HepG2 (cell line): ENCODE measurements around the gene DLG5. TPM values are rescaled to one million over a fixed set of nuclear protein-coding genes. Genes with fewer than 3 reads are reported as not detected.
A peak's percentile ranks its signal among the peaks of the same experiment; 100 is the strongest.

Source experiments
- CBX1 ChIP-seq: IDR thresholded peaks from one replicate; pipeline ENCODE4 v1.6.1; 2016; ENCODE audit warnings: antibody characterized with exemption, low read depth
- CENPX ChIP-seq: sonication (generic); formaldehyde crosslinking; IDR thresholded peaks from 2 replicates; pipeline ENCODE4 v1.9.0; 2021; ENCODE audit warnings: mild to moderate bottlenecking, missing genetic modification reagents, moderate library complexity
- CREB1 ChIP-seq, 2 experiments: fragments of 450-650 bp in 1 of 2; IDR thresholded peaks; 2 replicates each; pipeline ENCODE4 v1.6.1; 2016 to 2017; ENCODE audit warnings: control low read depth in 1 of 2, mild to moderate bottlenecking in 1 of 2, missing compliant biosample characterization in 1 of 2, missing genetic modification characterization in 1 of 2
- DRAP1 ChIP-seq: IDR thresholded peaks from 2 replicates; pipeline ENCODE4 v1.6.1; 2016; ENCODE audit warnings: missing genetic modification reagents, missing compliant biosample characterization
- ETS1 ChIP-seq: sonication (generic); formaldehyde crosslinking; IDR thresholded peaks from 2 replicates; pipeline ENCODE4 v1.4.0; 2020; ENCODE audit warnings: missing genetic modification reagents
- ETV5 ChIP-seq: IDR thresholded peaks from 2 replicates; pipeline ENCODE4 v1.6.1; 2018; ENCODE audit warnings: missing biosample characterization, missing genetic modification reagents, inconsistent platforms, borderline replicate concordance
- FOXK1 ChIP-seq: sonication (generic); formaldehyde crosslinking; IDR thresholded peaks from 2 replicates; pipeline ENCODE4 v1.4.0; 2020; ENCODE audit warnings: low read depth, missing genetic modification reagents, borderline replicate concordance
- HOXA9 ChIP-seq: sonication (generic); formaldehyde crosslinking; IDR thresholded peaks from 2 replicates; pipeline ENCODE4 v1.8.1; 2022; ENCODE audit warnings: missing genetic modification reagents, mild to moderate bottlenecking, moderate library complexity, borderline replicate concordance
- KMT2B ChIP-seq: IDR thresholded peaks from 2 replicates; pipeline ENCODE4 v1.6.1; 2016; ENCODE audit warnings: missing genetic modification reagents, missing compliant biosample characterization
- PAXIP1 ChIP-seq: sonication (generic); formaldehyde crosslinking; conservative IDR thresholded peaks from 2 replicates; pipeline ENCODE4 v1.4.0; 2020; ENCODE audit warnings: mild to moderate bottlenecking, missing genetic modification reagents, moderate library complexity
- POLR2A ChIP-seq, 2 experiments: IDR thresholded peaks; 2 replicates each; pipeline ENCODE4 v1.6.1; 2011; ENCODE audit warnings: low read depth in 2 of 2, low read length in 2 of 2, mild to moderate bottlenecking in 1 of 2, moderate library complexity in 1 of 2; ENCODE audit not compliant: insufficient read depth in 1 of 2
- RAD51 ChIP-seq: fragments of 450-650 bp; IDR thresholded peaks from 2 replicates; pipeline ENCODE4 v1.6.1; 2016; ENCODE audit warnings: borderline replicate concordance
- RBAK ChIP-seq: sonication (generic); formaldehyde crosslinking; IDR thresholded peaks from 2 replicates; pipeline ENCODE4 v1.5.1; 2020; ENCODE audit warnings: mild to moderate bottlenecking, missing genetic modification reagents
- SMAD1 ChIP-seq: sonication (generic); formaldehyde crosslinking; IDR thresholded peaks from 2 replicates; pipeline ENCODE4 v1.4.0; 2020; ENCODE audit warnings: missing genetic modification reagents, low read depth, mild to moderate bottlenecking, borderline replicate concordance
- SMAD9 ChIP-seq: sonication (generic); formaldehyde crosslinking; IDR thresholded peaks from 2 replicates; pipeline ENCODE4 v1.5.1; 2020; ENCODE audit warnings: mild to moderate bottlenecking, missing genetic modification reagents
- TCF12 ChIP-seq, 2 experiments: fragments of 450-650 bp in 1 of 2; sonication (generic) in 1 of 2; formaldehyde crosslinking in 1 of 2; IDR thresholded peaks; 2 replicates each; pipeline versions ENCODE4 v1.6.1 to v1.8.0; 2017 to 2022; ENCODE audit warnings: antibody characterized with exemption in 1 of 2, mild to moderate bottlenecking in 1 of 2, missing genetic modification reagents in 1 of 2, moderate library complexity in 1 of 2
- U2AF1 ChIP-seq: fragments of 200-400 bp; formaldehyde crosslinking; optimal IDR thresholded peaks from 2 replicates; pipeline ENCODE3; 2017; ENCODE audit warnings: mild to moderate bottlenecking, low read depth, low read length
- ZFP62 ChIP-seq: sonication (generic); formaldehyde crosslinking; IDR thresholded peaks from 2 replicates; pipeline ENCODE4 v1.4.0; 2020; ENCODE audit warnings: missing genetic modification reagents
- ZNF30 ChIP-seq: sonication (generic); formaldehyde crosslinking; IDR thresholded peaks from 2 replicates; pipeline ENCODE4 v1.5.0; 2020; ENCODE audit warnings: mild to moderate bottlenecking, missing genetic modification reagents
- ZNF549 ChIP-seq: sonication (generic); formaldehyde crosslinking; IDR thresholded peaks from 2 replicates; pipeline ENCODE4 v1.5.0; 2020; ENCODE audit warnings: missing genetic modification reagents
- ZNF580 ChIP-seq: IDR thresholded peaks from 2 replicates; pipeline ENCODE4 v1.6.1; 2016; ENCODE audit warnings: low read depth, borderline replicate concordance
- ZNF770 ChIP-seq: sonication (generic); formaldehyde crosslinking; IDR thresholded peaks from 2 replicates; pipeline ENCODE4 v1.5.0; 2020; ENCODE audit warnings: mild to moderate bottlenecking, missing genetic modification reagents
- ZNF781 ChIP-seq: sonication (generic); formaldehyde crosslinking; IDR thresholded peaks from 2 replicates; pipeline ENCODE4 v1.5.1; 2020; ENCODE audit warnings: borderline replicate concordance, mild to moderate bottlenecking, missing genetic modification reagents; ENCODE audit errors: not compliant biosample characterization
- polyA plus RNA-seq, 8 experiments: library from polyadenylated mRNA; depleted of rRNA in 3 of 8; stranded (reverse) in 7 of 8; unstranded in 1 of 8; fragments of >200 nt; fragmentation: Illumina TruSeq in 4 of 8; extraction: Trizol in 4 of 8; gene quantifications; 2 replicates each; pipeline versions ENCODE4 v1.2.1 to v1.2.3, GENCODE V29; 2011 to 2016; ENCODE audit warnings: low read depth in 4 of 8, missing spikeins in 1 of 8, mixed read lengths in 1 of 8; ENCODE audit not compliant: insufficient read depth in 1 of 8
- total RNA-seq, 5 experiments: library from RNA; depleted of rRNA; stranded (reverse); fragments of >200 nt; fragmentation: Illumina TruSeq; extraction: Trizol; gene quantifications; 2 replicates each; pipeline ENCODE4 v1.2.3, GENCODE V29; 2016; ENCODE audit warnings: low read depth in 1 of 5

DLG5 gene
- total and polyA plus RNA-seq, 2 of the 13 experiments (the other 11 are each of a cell fraction or from before 2014, with no cell fraction given) = 15.5 to 18.2 TPM

- no peak for TF ChIP-seq CENPX
- TF ChIP-seq ZNF30 = no peak
- no peak for TF ChIP-seq ZFP62 (CRISPR knock-in tag)
- TF ChIP-seq CREB1 (IDR thresholded peaks at IDR 0.05) = no peak
- peak; percentile 73 for TF ChIP-seq CREB1 (CRISPR knock-in tag; IDR thresholded peaks at IDR 0.05)
- peak; percentile 100 for TF ChIP-seq PAXIP1 (CRISPR knock-in tag)
- TF ChIP-seq SMAD9 (CRISPR knock-in tag) = no peak
- TF ChIP-seq TCF12 (IDR thresholded peaks at IDR 0.05) = no peak
- peak; percentile 88 for TF ChIP-seq TCF12 (CRISPR knock-in tag; IDR thresholded peaks at IDR 0.05)
- TF ChIP-seq ZNF770 = peak; percentile 75
- no peak for TF ChIP-seq ZNF549 (CRISPR knock-in tag)
- peak; percentile 56; the same call in 1 of the 2 replicates for TF ChIP-seq HOXA9 (CRISPR knock-in tag)
- TF ChIP-seq U2AF1 = peak; percentile 42
- TF ChIP-seq DRAP1 (CRISPR knock-in tag) = peak; percentile 51; the same call in 1 of the 2 replicates
- no peak for TF ChIP-seq SMAD1 (CRISPR knock-in tag)
- peak; percentile 49; the same call in 1 of the 2 replicates for TF ChIP-seq KMT2B (CRISPR knock-in tag)
- TF ChIP-seq RAD51 = no peak
- no peak for TF ChIP-seq POLR2A (IDR thresholded peaks at IDR 0.05; ENCODE audit: insufficient read depth in 1 of 2, low read depth in 2 of 2, low read length in 2 of 2)
- peak; percentile 93 for TF ChIP-seq ZNF580 (CRISPR knock-in tag)
- TF ChIP-seq CBX1 = no peak
- TF ChIP-seq FOXK1 = peak; percentile 88; the same call in 1 of the 2 replicates
- TF ChIP-seq ETV5 (CRISPR knock-in tag) = peak; percentile 98
- no peak for TF ChIP-seq ETS1 (CRISPR knock-in tag)
- no peak; the same call in 1 of the 2 replicates for TF ChIP-seq RBAK (CRISPR knock-in tag)
- TF ChIP-seq ZNF781 (CRISPR knock-in tag) = no peak
Observed at GRCh38 chr10:77849039-77849664, 77.4 kb downstream of the DLG5 start (continued).
